SK-N-SH (cell line): ENCODE data around the gene PDE4B. TPM values are rescaled to one million over a fixed set of nuclear protein-coding genes. Genes with fewer than 3 reads are reported as not detected.
A peak's percentile ranks its signal among the peaks of the same experiment; 100 is the strongest.

Source experiments
- CTCF ChIA-PET: fragments of 300-600, 350-600 bp; formaldehyde crosslinking; extraction: SDS; loops from one replicate; lab custom pipeline; 2021; lab: Yijun Ruan, JAX
- POLR2A ChIA-PET: fragments of 350-600 bp; sonication (Branson Sonifier 250); formaldehyde crosslinking; extraction: SDS; loops from one replicate; lab custom pipeline; 2020; ENCODE audit warnings: antibody characterized with exemption, inconsistent platforms; lab: Yijun Ruan, JAX
- DNase-seq: peaks from one replicate; pipeline ENCODE4 v3.0.0; 2012
- H2AFZ ChIP-seq: fragments of 200-600 bp; sonication (generic); 2 replicates; pipeline ENCODE4 v1.8.1; 2016; ENCODE audit warnings: antibody characterized with exemption, mild to moderate bottlenecking, low read depth
- H3F3A ChIP-seq: fragments of 200-600 bp; sonication (generic); replicated peaks from 2 replicates; pipeline ENCODE3; 2016; ENCODE audit warnings: antibody characterized with exemption, mild to moderate bottlenecking; ENCODE audit not compliant: insufficient read depth
- H3K27ac ChIP-seq, 2 experiments: fragments of 200-500 bp in 1 of 2; fragments of 200-600 bp in 1 of 2; sonication (Bioruptor generic) in 1 of 2; sonication (generic), shearing (Covaris generic) in 1 of 2; 2 replicates each; pipeline versions ENCODE4 v1.5.1 to v1.6.1; 2014 to 2016; ENCODE audit warnings: low read depth in 2 of 2, inconsistent platforms in 1 of 2, low read length in 1 of 2, mild to moderate bottlenecking in 1 of 2, mixed read lengths in 1 of 2
- H3K27me3 ChIP-seq: fragments of 200-600 bp; sonication (generic), shearing (Covaris generic); 2 replicates; pipeline ENCODE4 v1.6.1; 2016; ENCODE audit warnings: mixed run types; ENCODE audit not compliant: insufficient read depth
- H3K36me3 ChIP-seq, 2 experiments: fragments of 200-500 bp in 1 of 2; fragments of 200-600 bp in 1 of 2; sonication (Bioruptor generic) in 1 of 2; sonication (generic) in 1 of 2; replicated peaks in 1 of 2; 2 replicates each; pipeline versions ENCODE3 to v1.5.1; 2014 to 2016; ENCODE audit warnings: low read length in 1 of 2, mild to moderate bottlenecking in 1 of 2; ENCODE audit not compliant: insufficient read depth in 2 of 2, control insufficient read depth in 1 of 2
- H3K4me1 ChIP-seq, 2 experiments: fragments of 200-500 bp in 1 of 2; fragments of 200-600 bp in 1 of 2; sonication (Bioruptor generic) in 1 of 2; sonication (generic), shearing (Covaris generic) in 1 of 2; 2 replicates each; pipeline versions ENCODE4 v1.5.1 to v1.6.1; 2014 to 2016; ENCODE audit warnings: low read depth in 1 of 2, low read length in 1 of 2, mixed run types in 1 of 2; ENCODE audit not compliant: insufficient read depth in 2 of 2, control insufficient read depth in 1 of 2
- H3K4me2 ChIP-seq: fragments of 200-600 bp; sonication (generic), shearing (Covaris generic); 2 replicates; pipeline ENCODE4 v1.6.1; 2017; ENCODE audit warnings: mixed run types
- H3K4me3 ChIP-seq, 2 experiments: fragments of 200-500 bp in 1 of 2; fragments of 200-600 bp in 1 of 2; sonication (Bioruptor generic) in 1 of 2; sonication (generic), shearing (Covaris generic) in 1 of 2; 2 replicates each; pipeline versions ENCODE4 v1.5.1 to v1.8.1; 2014 to 2016; ENCODE audit warnings: low read depth in 2 of 2, inconsistent platforms in 1 of 2, low read length in 1 of 2, mild to moderate bottlenecking in 1 of 2, mixed read lengths in 1 of 2, moderate library complexity in 1 of 2
- H3K79me2 ChIP-seq: fragments of 200-600 bp; sonication (generic); 2 replicates; pipeline ENCODE4 v1.8.1; 2017; ENCODE audit warnings: mild to moderate bottlenecking; ENCODE audit not compliant: insufficient read depth
- H3K9ac ChIP-seq: fragments of 200-600 bp; sonication (generic); 2 replicates; pipeline ENCODE4 v1.6.1; 2017; ENCODE audit warnings: mixed run types
- H3K9me2 ChIP-seq: fragments of 200-600 bp; sonication (generic); 2 replicates; pipeline ENCODE4 v1.6.1; 2017; ENCODE audit warnings: mixed run types
- H3K9me3 ChIP-seq: fragments of 200-600 bp; sonication (generic); 2 replicates; pipeline ENCODE4 v1.6.1; 2017; ENCODE audit warnings: mixed run types, mild to moderate bottlenecking, moderate library complexity
- H4K20me1 ChIP-seq: fragments of 200-600 bp; sonication (generic); 2 replicates; pipeline ENCODE4 v1.6.1; 2017; ENCODE audit warnings: mild to moderate bottlenecking, mixed run types; ENCODE audit not compliant: insufficient read depth
- CHD2 ChIP-seq: fragments of 150-350 bp; IDR thresholded peaks from 2 replicates; pipeline ENCODE4 v1.6.1; 2018; ENCODE audit warnings: low read length; ENCODE audit not compliant: partially characterized antibody
- FOXM1 ChIP-seq: IDR thresholded peaks from 2 replicates; pipeline ENCODE4 v1.4.0; 2012; ENCODE audit warnings: low read depth, mild to moderate bottlenecking
- GATA2 ChIP-seq: sonication (generic); formaldehyde crosslinking; IDR thresholded peaks from 2 replicates; pipeline ENCODE4 v1.5.0; 2020; ENCODE audit warnings: mild to moderate bottlenecking, missing genetic modification reagents
- MXI1 ChIP-seq: IDR thresholded peaks from 2 replicates; pipeline ENCODE4 v1.6.1; 2012; ENCODE audit warnings: mild to moderate bottlenecking, low read depth, low read length, improper control_type of control experiment
- RAD21 ChIP-seq: IDR thresholded peaks from 2 replicates; pipeline ENCODE4 v1.6.1; 2012; ENCODE audit warnings: mild to moderate bottlenecking, low read length
- RFX5 ChIP-seq: IDR thresholded peaks from 2 replicates; pipeline ENCODE4 v1.6.1; 2012; ENCODE audit warnings: mild to moderate bottlenecking, improper control_type of control experiment, low read length
- TAF1 ChIP-seq: IDR thresholded peaks from 2 replicates; pipeline ENCODE4 v1.6.1; 2012; ENCODE audit warnings: low read depth, mild to moderate bottlenecking, low read length, moderate library complexity, borderline replicate concordance
- TCF12 ChIP-seq: IDR thresholded peaks from 2 replicates; pipeline ENCODE4 v1.4.0; 2012
- TEAD4 ChIP-seq: IDR thresholded peaks from 2 replicates; pipeline ENCODE4 v1.4.0; 2012; ENCODE audit warnings: mild to moderate bottlenecking, borderline replicate concordance; ENCODE audit not compliant: insufficient read depth
- WGBS: methylation state at CpG from one replicate; pipeline ENCODE4 v1.1.6; 2017; ENCODE audit warnings: low lambda C conversion rate; 5-methylcytosine and 5-hydroxymethylcytosine counted together
- polyA plus RNA-seq, 3 experiments: library from polyadenylated mRNA; depleted of rRNA; stranded (reverse); fragments of >200 nt; gene quantifications; 2 replicates each; pipeline ENCODE4 v1.2.3, GENCODE V29; 2012
- TF ChIP-seq, protein P1 (sequence below): IDR thresholded peaks from 2 replicates; pipeline ENCODE4 v1.4.0; 2012; ENCODE audit warnings: low read depth, borderline replicate concordance
- TF ChIP-seq, protein P2 (sequence below): IDR thresholded peaks from 2 replicates; pipeline ENCODE4; 2012

Gene PDE4B
- polyA plus RNA-seq, 1 of the 3 experiments (the other 2 are of a cell fraction) = 1.9 TPM

DNA sequence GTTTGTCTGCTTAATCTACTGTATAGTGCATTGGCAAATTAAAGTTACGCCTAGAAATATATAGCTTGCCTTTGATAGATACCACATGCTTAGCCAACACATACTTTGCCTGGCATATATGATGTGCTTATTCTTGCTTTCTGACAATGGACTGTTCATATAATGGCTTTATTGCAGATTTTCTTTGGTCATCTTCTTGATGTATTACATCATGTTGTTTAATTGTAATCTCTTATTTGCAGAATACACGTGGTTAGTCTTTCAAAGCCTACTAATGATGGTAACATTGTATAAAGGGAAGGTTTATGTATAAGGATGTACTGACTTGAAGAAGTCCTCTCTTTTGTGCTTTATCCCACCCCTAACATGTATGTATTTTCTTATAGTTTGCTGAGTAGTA lies 201.5 kb downstream of the PDE4B start:
- Histone ChIP-seq H3K9ac (no peak overlapping the region), H3K4me1 (peaks cover 3 to 15% of the 10 kb centered on the region in 2 experiments; a peak in 3 of 4 replicates), H3K36me3 (no peaks in the 10 kb centered on the region), H4K20me1 (no peaks in the 10 kb centered on the region), H3K27ac (peak overlapping the region in 1 of 2 experiments; percentile 91; a peak in 2 of 4 replicates), H3K4me3 (peak overlapping the region in 1 of 2 experiments; percentile 56; a peak in 2 of 4 replicates), H3K4me2 (0 out of 2 replicates have a peak overlapping the region, but pooled peaks have one; percentile 25), H3K9me2 (no peaks in the 10 kb centered on the region), H3K27me3 (no peaks in the 10 kb centered on the region), H2AFZ (peak overlapping the region; percentile 56), H3K79me2 (no peaks in the 10 kb centered on the region), H3K9me3 (no peaks in the 10 kb centered on the region), H3F3A (no peaks in the 10 kb centered on the region)
- ChIA-PET POLR2A (interaction anchor here (1.0 kb wide), 1 partner anchor 248 kb away, joined by 4 read pairs; no protein-coding TSS in a partner anchor), CTCF (interaction anchor here (0.7 to 13.1 kb wide), 6 partner anchors 10 to 452 kb away, joined by 3 to 203 read pairs (median 6); no protein-coding TSS in a partner anchor)
- 12% methylated on average over 2 of the region's 2 CpGs for WGBS
- DNase-seq = no peak
- TF ChIP-seq MXI1 = peak; percentile 79; the same call in 1 of the 2 replicates
- TF ChIP-seq TAF1 = no peak

DNA sequence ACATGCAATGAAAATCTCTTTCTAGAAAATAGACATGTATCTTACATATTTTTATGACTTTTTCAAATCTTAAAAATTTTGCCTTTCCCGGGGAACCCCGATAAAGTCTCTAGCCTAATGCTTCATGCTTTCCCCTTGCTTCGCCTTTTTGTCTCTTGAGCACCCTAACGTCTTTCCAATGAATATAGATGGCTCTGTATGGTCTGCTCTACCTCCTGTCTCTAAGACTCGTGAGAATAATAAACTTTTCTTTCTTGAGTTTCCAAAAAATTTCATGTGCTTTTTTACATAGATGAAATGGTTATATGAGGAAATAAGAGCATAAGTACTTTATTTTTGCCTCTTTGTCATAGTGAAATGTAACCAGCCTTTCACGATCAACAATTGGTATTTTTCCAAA lies 202.6 kb downstream of the PDE4B start:
- POLR2A ChIA-PET = interaction anchor here (0.9 kb wide), 1 partner anchor 451 kb away, joined by 3 read pairs; no protein-coding TSS in a partner anchor
- CTCF ChIA-PET = interaction anchor here (0.7 to 13.1 kb wide), 6 partner anchors 12 to 731 kb away, joined by 3 to 203 read pairs (median 4); no protein-coding TSS in a partner anchor
- H3K9ac ChIP-seq = no peak overlapping the region

More for the DNA sequence above, 202.6 kb downstream of the PDE4B start:
- H4K20me1 ChIP-seq = no peaks in the 10 kb centered on the region
- TF ChIP-seq TEAD4 (no peak), TAF1 (no peak), CHD2 (no peak), FOXM1 (no peak), TCF12 (no peak), RFX5 (no peak), RAD21 (no peak), GATA2 (no peak)
- TF ChIP-seq, protein P1, sequence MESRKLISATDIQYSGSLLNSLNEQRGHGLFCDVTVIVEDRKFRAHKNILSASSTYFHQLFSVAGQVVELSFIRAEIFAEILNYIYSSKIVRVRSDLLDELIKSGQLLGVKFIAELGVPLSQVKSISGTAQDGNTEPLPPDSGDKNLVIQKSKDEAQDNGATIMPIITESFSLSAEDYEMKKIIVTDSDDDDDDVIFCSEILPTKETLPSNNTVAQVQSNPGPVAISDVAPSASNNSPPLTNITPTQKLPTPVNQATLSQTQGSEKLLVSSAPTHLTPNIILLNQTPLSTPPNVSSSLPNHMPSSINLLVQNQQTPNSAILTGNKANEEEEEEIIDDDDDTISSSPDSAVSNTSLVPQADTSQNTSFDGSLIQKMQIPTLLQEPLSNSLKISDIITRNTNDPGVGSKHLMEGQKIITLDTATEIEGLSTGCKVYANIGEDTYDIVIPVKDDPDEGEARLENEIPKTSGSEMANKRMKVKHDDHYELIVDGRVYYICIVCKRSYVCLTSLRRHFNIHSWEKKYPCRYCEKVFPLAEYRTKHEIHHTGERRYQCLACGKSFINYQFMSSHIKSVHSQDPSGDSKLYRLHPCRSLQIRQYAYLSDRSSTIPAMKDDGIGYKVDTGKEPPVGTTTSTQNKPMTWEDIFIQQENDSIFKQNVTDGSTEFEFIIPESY = no peak
- TF ChIP-seq, protein P2, sequence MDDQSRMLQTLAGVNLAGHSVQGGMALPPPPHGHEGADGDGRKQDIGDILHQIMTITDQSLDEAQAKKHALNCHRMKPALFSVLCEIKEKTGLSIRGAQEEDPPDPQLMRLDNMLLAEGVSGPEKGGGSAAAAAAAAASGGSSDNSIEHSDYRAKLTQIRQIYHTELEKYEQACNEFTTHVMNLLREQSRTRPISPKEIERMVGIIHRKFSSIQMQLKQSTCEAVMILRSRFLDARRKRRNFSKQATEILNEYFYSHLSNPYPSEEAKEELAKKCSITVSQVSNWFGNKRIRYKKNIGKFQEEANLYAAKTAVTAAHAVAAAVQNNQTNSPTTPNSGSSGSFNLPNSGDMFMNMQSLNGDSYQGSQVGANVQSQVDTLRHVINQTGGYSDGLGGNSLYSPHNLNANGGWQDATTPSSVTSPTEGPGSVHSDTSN = no peak
- 8% methylated on average over 6 of the region's 6 CpGs for WGBS
- no peak for DNase-seq
- peak overlapping the region; percentile 21 to 56; a peak in 3 of 4 replicates for H3K4me3 ChIP-seq
- no peak overlapping the region for H3K4me2 ChIP-seq
- peak overlapping the region; percentile 49; the same call in 1 of the 2 replicates for H2AFZ ChIP-seq
- H3F3A ChIP-seq = no peaks in the 10 kb centered on the region
- no peaks in the 10 kb centered on the region for H3K36me3 ChIP-seq
- no peaks in the 10 kb centered on the region for H3K27me3 ChIP-seq
- H3K9me2 ChIP-seq = no peaks in the 10 kb centered on the region
- H3K27ac ChIP-seq = peak overlapping the region in 1 of 2 experiments; percentile 91; a peak in 2 of 4 replicates
- no peaks in the 10 kb centered on the region for H3K9me3 ChIP-seq
- H3K79me2 ChIP-seq = no peaks in the 10 kb centered on the region
- peaks cover 3 to 20% of the 10 kb centered on the region in 2 experiments; a peak in 3 of 4 replicates for H3K4me1 ChIP-seq
